Suppressor macrophage (primary cell): ENCODE data around the gene ROPN1B.
"Not testable (repeated sequence)": the region's sequence is repeated elsewhere in the genome, so short reads cannot be mapped to it uniquely, and the experiment has no call there.

ENCODE experiments used
- DNase-seq, 4 experiments: peaks; one replicate each; pipeline ENCODE4 v3.0.0-alpha.2; 2020 to 2022
- total RNA-seq, 17 experiments: gene quantifications; one replicate each; lab custom pipeline; 2026; ENCODE audit warnings: mixed read lengths in 6 of 17, inconsistent platforms in 3 of 17; lab: John Stamatoyannopoulos, UW

The ROPN1B gene
- total RNA-seq: 0 to 1.4 (median 0) reads per million in 17 experiments

DNA sequence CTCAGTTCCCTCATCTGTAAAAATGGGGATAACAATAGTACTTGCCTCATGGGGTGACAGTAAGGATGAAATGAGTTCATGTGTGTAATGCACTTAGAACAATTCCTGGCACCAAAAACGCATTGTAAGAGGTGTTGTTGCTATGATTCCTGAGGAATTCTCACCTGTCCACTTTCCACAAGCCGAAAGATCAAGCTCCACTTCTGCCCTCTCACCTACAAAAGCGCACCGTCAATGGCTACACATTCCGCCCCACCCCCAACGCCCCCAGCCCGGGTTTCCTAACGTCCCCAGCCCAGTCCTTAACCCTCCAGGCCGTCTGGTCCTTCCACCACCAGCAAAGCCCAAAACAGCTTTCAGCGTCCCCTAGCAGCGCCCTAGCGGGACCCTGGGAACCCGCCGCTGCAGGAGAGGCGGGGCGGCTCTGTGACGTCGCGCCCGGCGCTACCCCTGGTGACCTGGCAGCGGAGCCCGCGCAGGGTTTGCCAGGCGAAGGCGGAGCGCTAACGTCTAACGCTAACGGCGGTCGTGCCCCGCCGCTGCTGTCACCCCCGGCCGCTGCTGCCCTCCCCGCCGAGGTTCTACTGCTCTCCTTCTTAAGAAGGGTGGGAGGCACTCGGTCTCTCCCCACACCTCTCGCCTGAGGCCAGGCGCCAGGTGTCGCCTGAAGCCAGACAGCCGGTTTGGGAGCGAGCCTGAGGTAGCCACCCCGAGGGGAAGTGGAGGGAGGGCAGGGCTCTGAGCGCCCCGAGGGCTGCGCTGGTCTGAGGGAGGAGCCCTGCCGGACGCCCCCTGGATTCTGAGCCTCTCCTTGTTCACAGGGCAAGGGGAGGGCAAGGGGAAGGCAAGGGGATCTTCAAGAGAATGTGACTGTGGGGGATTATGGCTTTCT is at the start of gene ROPN1B:
Gene ROPN1B (plus strand): TSS at position 478 of the 892 bp plus-strand sequence. CDS start 2,877 bp downstream, outside the sequence.
- DNase-seq: not testable (repeated sequence)

DNA sequence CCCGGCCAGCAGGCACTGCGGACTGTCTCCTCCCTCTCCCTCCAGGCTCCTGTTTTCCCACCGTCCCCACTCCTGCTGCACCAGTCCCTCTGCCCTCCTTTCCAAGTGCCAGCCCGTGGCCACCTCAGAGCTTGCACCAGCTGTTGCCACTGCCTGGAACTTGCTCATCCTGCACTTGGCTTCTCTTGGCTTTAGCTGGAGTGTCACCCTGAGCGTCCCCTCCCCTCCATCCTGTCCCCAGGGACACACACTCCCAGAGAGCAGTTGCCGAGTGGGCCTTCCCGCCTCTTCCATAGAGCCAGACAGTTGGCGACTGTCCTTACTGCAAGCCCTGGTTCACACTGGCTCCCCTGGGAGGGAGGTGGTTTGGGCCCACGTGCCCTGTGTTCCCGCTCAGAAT is 48.8 kb upstream of the ROPN1B start:
- DNase-seq: not testable (repeated sequence)

DNA sequence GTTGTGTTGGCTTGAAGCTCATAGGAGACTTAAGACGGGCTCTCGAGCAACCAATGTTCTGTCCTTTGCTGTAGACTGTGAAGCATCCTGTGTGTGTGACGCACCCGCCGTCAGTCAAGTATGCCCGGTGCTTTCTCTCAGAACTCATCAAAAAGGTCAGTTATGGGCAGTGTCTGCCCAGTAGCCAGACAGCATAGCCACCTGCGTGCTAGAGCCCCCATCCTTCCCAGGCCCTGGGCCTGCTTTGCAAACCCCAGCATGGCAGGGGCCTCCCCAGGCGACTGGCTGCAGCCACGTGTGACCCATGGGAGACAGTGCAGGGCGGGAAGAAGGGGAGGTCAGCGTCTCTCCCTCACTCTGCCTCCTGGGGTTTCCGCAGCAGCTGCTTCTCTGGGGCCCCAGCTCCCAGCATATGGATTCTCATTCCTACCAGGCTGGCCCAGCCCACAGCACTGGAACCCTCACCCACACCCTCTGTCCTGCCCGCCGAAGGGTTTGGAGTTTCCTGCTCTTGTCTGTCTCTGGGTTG is 48.2 kb upstream of the ROPN1B start:
- not testable (repeated sequence) for DNase-seq

DNA sequence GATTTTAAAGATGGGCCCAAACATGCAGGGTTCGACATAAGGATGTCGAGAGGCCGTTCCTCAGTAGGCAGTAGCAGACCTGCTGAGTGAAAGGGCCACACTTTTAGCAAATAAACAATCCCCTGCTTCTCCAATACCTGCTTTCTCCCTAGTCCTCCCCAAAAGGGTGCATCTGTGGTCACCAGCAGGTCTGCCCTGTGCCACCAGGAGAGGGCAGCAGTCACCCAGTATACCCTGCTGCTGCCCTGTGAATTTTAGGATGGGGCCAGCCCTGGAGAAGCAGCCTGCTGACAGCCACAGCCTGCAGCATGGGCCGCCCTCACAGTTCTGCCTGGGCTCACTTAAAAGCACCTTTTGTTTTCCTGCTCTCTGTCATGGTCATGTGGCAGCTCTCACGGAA is 47.3 kb upstream of the ROPN1B start:
- DNase-seq: peak; percentile 37 to 65 (median 58)

DNA sequence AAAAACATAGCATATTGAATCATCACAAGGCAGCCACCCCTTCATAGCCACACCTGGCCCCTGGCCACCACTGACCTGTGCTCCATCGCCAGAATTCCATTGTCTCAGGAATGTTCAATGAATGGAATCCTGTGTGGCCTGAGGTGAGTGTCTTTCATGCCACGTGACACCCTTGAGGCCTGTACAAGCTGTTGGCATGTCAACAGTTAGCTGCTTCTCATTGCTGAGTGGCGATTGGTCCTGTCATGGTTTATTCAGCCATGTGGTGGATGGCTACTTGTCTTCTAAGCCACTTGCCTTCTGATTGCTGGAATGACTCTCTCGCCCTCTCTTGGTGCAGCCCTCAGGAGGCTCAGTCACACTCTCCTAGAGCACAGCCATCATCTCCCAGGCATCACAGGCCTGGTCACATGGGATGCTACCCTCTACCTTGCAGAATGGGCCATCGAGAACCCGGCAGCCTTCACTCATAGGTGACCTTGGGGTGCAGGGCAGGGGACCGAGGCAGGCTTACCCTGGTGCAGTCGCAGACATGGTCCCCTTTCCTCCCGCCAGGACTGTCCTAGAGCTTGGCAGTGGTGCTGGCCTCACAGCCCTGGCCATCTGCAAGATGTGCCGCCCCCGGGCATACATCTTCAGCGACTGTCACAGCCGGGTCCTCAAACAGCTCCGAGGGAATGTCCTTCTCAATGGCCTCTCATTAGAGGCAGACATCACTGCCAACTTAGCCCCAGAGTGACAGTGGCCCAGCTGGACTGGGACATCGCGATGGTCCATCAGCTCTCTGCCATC is 45.5 kb upstream of the ROPN1B start:
- not testable (repeated sequence) for DNase-seq

DNA sequence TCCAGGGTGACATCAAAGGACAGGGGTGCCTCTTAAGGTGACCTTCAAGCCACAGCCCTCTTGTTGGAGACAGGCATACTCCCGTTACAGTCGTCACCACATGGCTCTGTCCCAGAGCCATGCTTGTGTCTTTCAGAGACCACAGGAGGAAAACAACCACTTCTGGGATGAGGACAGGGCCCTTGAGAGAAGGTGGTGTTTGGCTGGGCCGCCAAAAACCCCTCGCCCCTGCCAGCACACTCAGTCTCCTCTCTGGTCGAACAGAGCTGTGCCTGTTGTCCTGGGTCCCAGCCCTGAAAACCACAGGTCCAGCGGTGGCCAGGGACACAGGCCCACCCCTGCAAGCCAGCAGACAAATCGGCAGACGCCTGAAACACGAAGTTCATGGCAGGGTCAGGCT is 44.7 kb upstream of the ROPN1B start:
- not testable (repeated sequence) for DNase-seq

DNA sequence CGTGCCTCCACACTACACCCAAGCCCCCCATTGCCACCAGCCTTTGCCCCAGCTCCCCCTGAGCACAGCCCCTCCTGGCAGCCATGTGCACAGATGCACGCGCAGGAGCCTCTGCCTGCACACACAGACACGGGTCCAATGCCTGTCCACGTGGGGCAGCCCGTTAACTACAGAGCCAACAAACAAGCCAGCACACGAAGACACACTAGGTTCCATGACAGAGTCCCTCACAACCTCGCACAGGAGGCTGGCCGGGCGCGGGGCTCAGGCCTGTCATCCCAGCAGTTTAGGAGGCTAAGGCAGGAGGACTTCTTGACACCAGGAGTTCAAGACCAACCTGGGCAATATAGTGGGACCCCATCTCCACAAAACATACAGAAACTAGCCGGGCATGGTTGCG is 43.3 kb upstream of the ROPN1B start:
- not testable (repeated sequence) for DNase-seq

DNA sequence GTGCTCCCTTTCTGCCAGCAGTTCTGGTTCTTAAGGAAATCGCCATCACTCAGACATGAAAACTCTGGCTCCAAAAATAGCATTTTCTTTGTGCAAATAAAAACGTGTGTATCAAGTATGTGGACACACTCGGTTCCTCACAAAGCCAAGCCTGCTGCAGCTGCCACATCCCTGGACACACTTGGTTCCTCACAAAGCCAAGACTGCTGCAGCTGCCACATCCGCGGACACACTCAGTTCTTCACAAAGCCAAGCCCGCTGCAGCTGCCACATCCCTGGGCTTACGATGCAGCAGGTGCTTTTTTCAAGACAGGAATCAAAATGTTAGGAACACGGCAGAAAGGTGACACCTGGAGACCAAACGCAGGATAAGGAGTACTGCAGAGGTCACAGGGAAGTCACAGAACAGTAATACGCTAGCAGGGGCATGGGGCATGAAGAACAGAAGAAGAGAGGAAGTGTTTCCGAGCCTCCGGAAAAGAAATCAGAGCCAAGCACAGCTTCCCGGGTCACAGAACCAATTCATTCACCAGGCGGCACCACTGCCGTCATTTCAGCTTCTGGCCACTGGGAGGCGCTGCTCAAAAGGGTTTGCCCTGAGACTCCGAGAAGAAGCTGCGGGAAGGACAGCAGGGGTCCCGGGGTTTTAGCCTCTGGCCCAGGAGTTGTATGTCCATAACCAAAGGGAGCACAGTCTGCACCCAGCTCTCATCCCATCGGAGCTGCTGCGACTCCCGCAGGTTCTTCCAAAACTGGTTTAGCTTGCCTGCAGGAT is 40.0 kb upstream of the ROPN1B start:
- peak; percentile 42 to 67 (median 52) for DNase-seq

DNA sequence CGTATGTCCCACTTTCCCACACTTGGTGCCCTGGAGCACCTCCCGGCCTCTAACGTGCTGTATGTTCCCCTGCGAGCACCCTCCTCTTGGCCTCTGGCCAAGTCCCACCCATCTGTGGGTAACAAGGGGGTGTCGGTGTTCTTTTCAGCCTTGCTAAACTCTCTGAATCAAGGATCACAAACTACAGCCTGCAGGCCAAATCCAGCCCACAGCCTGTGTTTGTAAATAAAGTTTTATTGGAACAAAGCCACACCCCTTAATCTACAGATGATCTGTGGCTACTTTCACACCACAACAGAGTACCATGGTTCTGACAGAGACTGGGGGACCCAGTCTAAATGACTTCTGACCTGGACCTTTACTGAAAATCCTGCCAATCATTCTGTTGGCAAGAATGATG is 39.2 kb upstream of the ROPN1B start:
- not testable (repeated sequence) for DNase-seq

DNA sequence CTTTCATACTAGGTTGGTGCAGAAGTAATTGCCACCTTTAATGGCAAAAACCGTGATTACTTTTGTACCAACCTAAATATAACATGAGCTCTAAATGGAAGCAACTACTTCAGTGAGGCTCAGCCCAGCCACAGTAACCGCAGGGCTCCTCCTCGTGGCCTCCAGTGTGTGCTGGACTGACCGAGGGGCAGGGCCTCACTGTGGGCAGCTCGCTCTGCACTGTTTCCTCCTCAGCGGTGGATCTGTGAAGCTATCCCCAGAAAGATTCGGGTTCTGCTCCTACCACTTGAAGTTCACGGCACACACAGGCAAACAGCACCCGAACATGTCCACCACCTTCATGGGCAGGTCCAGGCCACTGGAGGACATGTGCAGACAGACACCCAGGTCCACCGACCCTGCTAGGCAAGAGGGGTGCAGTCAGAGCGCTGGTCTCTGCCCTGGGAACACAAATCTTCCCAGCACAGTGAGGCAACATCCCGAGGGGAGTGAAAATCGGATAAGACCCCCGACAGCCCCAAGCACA is 37.6 kb upstream of the ROPN1B start:
- not testable (repeated sequence) for DNase-seq

DNA sequence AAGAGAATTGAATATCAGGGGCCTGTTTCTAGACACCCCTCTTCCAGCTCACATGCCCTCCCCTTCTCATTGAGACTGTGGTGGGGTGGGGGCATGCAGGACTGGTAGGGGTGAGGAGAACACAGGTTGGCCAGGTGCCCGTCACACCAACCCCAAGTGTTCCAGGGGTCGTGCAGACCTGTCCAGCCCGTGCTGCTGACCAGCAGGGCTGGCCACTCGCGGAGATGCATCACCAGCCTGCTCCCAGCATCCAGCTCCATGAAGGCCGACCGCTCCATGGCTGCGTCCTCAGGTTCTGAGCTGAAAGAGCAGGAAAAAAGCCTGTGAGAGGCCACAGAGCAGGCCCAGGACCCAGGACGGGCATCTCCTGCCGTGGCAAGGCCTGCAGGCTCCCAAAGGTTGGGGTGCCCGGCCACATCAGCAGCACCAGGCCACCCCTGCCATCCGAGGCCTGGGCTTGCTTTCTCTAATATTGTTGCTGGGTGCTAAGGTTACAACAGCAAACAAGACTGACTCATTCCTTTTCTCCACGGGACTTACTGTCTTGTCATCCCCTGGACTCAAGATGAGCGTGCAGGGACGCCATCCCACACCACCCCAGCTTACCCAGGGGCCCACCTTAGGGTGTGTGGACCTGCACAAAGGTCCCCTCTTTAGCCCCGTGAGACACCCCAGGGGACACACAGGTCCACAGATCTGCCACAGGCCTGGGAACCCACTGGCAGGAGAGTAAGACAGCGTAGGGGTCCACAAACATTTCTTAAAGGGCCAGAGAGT is 35.4 kb upstream of the ROPN1B start:
- not testable (repeated sequence) for DNase-seq

DNA sequence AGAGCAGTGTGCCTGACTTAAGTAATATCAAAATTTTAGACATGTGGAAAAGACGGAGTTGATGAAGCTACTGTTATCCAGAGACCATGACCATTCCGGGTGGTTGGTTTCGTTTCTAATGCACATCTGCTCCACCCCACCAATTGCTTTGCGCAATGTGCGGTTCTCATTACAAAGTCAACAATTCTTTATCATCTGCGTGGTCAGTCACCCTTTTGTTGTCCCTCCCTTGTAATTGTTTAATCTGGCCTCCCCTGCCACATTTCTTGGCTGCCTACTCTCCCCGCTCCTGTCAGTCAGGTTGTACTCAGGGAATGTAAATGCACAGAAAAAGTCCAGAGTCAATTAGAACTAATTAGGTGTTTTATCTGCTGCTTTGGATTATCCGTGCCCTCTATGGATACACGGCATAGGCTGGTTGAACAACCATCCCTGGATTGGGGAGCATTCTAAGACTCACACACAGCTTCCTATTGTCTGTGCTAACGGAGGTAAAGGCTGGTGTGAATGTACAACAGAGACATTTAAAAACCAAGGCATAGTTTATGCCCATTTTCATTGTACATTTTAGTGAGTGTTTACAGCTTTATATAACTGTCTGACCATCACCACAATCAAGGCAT is 33.6 kb upstream of the ROPN1B start:
- DNase-seq: not testable (repeated sequence)

DNA sequence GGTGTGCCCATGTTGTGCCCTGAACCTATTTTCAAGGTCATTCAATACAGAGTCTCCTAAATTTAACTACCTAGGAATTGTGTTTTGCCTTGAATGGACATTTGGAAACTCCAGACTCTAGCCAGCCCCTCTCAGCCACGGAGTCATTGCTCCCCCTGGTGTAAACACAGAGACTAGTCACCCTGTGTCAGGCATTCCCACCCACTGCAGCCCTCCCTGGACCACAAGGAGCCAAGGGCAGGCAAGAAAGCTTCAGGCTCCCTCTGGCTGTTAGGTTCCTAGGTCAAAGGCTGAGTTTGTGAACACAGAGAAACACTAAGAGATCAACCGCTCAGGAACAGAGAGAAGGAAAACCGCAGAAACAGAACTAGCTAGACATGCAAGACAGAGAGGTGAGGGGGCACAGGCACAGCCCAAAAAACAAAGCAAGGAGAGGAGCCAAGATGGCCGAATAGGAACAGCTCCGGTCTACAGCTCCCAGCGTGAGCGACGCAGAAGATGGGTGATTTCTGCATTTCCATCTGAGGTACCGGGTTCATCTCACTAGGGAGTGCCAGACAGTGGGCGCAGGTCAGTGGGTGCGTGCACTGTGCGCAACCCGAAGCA is 32.7 kb upstream of the ROPN1B start:
- peak in 1 of 4 experiments; percentile 11 for DNase-seq

DNA sequence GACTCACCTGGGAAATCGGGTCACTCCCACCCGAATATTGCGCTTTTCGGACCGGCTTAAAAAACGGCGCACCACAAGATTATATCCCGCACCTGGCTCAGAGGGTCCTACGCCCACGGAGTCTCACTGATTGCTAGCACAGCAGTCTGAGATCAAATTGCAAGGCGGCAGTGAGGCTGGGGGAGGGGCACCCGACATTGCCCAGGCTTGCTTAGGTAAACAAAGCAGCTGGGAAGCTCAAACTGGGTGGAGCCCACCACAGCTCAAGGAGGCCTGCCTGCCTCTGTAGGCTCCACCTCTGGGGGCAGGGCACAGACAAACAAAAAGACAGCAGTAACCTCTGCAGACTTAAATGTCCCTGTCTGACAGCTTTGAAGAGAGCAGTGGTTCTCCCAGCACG is 32.1 kb upstream of the ROPN1B start:
- DNase-seq: not testable (repeated sequence)

DNA sequence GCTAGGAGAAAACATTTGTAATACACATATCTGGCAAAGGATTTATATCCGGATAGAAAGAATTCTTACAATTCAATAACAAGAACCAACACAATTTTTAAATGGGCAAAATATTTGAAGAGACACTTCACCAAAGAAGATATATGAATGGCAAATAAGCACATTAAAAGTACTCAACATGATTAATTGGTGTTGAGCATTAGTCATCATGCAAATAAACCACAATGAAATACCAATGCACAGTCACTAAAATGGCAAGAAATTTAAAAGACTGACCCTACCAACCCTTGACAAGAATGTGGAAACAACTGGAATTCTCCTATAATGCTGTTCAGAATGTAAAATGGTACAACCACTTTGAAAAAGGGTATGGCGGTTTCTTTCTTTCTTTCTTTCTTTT is 21.2 kb upstream of the ROPN1B start:
- not testable (repeated sequence) for DNase-seq

DNA sequence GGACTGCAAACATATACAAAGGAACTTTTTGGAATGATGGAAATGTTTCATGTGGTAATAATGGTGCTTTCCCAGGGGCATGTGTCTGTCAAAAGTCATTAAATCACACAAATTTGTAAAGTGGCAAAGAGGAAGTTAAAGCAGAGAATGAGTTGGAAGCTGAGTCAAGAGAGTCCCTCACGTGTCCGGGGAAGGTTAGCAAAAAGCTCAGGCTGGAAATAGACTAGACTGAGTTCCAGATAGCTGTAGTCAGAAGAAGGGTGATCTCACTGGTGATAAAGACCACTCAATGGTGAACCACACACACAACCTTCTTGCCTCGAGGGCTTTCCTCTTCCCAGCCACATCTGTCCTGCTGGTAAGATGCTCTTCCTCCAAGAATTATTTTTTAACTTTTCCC is 20.1 kb upstream of the ROPN1B start:
- DNase-seq: peak; percentile 36 to 63 (median 52)

DNA sequence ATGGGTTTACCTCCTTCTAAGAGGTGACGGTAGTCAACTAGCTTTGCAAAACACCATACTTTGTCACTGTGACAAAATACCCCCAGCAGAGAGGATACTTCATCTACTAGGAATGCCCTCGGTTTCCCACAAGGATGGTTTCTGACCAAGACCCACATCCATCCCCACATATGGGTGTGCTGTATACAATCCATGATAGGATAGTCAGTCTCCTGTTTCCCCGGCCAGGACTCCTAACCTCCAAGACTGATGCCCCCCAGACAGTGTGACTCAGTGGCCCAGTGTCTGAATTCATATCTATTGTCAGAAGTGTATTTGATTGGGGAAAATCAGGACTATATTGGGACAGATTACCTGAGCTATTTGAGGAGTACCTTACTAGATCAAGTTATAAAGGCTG is 17.8 kb upstream of the ROPN1B start:
- not testable (repeated sequence) for DNase-seq

DNA sequence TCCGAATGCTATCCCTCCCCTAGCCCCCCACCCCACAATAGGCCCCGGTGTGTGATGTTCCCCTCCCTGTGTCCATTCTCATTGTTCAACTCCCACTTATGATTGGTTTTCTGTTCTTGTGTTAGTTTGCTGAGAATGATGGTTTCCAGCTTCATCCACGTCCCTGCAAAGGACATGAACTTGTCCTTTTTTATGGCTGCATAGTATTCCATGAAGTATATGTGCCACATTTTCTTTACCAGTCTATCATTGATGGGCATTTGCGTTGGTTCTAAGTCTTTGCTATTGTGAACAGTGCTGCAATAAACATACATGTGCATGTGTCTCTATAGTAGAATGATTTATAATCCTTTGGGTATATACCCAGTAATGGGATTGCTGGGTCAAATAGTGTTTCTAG is 12.0 kb upstream of the ROPN1B start:
- not testable (repeated sequence) for DNase-seq

DNA sequence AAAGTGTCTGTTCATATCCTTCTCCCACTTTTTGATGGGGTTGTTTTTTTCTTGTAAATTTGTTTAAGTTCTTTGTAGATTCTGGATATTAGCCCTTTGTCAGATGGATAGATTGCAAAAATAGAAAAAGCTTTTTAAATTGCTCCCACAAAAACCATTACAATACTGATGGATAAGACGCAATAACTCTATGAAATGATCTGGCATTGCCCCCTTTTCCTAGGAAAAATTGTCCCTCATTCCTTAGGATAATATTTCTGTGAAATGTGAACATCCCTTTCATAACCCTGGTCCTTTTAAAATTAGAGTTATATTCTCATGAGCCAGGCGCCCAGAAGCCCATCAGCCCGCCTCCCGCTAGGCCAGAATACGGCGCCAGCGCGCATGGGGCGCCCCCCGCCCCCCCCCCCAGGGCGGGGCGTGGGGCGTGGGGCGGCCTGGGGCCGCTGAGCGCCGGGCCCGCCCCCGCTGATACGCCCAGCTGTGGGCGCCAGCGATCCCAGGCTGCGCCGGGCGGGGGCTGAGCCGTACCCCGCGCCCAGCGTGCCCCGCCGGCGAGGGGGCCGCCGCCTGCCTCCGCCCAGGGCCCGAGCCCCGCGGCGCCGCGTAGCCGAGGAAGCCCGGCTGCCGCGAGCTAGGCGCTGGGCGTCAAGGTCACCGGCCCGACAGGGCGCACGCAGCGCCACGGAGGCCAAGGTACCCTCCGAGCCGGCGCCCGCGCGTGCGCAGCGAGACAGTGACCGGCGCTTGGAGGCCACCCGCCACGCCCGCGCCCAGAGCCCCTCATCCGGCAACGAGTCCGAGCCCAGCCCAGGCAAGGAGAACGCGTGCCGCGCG is 11.1 kb upstream of the ROPN1B start:
- no peak for DNase-seq
